Measurements from ENCODE around the gene MYCBPAP.

MYCBPAP gene

GRCh38 chr17:50487213-50488096 lies 20.8 kb upstream of the MYCBPAP start:
- DNase-seq = no peak

DNA sequence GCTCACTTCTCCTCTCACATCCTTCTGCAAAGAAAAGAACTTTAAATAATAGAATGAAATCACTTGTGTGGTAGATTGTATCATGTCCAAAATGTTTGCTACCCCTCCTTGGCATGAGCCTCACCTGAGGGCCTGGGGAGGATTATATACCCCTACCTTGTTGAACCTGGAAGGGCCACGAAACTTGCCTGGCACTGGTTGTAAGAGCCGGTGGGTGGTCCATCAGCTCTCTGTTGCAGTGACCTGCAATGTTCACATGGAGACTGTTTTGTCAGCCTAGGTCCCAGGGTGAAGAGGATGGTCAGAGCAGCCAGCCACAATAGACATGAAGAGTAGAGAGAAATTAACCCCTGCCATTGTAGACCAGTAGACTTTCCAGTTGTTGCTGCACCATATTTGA lies 19.4 kb upstream of the MYCBPAP start:
- DNase-seq = no peak

- no peak for DNase-seq
Observed at GRCh38 chr17:50491505-50491904, 16.7 kb upstream of the MYCBPAP start.

DNA sequence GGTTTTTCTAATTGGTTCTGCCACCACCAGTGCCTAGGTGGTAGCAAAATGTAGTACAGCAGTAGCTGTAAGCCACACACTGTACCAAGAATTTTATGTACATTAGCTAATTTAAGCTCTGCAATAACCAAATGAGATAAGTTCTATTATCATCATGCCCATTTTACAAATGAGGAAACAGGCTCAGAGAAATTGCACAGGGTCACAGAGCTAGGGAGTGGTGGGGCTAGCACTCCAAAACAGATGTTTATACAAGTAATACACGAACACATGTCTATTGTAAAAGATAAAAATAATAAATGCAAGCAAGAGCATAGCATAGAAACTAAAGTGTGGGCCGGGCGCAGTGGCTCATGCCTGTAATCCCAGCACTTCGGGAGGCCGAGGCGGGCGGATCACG lies 16.0 kb upstream of the MYCBPAP start:
- DNase-seq = no peak

GRCh38 chr17:50493744-50494143 lies 14.5 kb upstream of the MYCBPAP start:
- no peak for DNase-seq

DNA sequence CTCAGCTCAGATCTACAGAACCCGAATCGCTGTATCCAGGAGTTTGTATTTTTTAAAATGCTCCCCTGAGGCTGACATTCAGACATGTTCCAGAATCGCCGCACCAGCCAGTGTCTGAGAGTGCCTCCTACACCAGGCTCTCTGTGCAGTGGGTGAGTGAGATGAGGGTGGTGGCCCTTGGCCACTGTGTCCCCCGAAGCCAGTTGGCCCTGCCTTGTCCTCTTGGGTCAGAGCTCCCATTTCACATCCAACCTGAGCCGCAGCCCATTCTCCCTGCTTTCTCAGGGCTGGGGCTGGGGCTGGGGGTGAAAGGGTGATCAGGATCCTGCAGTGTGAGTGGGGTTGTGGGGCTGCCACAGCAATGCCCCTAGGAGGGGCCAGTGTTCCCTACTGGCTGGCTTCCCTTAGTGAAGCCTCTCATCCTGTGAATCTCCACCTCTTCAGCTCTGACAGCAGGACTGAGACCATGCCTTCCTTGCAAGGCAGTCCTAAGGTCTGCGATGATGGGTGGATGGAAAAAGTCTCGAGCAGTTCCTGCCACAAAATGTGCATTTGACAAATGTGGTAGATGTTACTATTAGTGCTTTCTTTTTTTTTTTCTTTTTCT lies 12.9 kb upstream of the MYCBPAP start:
- DNase-seq = no peak

- DNase-seq = no peak
Observed at GRCh38 chr17:50495918-50496317, 12.3 kb upstream of the MYCBPAP start.

DNA sequence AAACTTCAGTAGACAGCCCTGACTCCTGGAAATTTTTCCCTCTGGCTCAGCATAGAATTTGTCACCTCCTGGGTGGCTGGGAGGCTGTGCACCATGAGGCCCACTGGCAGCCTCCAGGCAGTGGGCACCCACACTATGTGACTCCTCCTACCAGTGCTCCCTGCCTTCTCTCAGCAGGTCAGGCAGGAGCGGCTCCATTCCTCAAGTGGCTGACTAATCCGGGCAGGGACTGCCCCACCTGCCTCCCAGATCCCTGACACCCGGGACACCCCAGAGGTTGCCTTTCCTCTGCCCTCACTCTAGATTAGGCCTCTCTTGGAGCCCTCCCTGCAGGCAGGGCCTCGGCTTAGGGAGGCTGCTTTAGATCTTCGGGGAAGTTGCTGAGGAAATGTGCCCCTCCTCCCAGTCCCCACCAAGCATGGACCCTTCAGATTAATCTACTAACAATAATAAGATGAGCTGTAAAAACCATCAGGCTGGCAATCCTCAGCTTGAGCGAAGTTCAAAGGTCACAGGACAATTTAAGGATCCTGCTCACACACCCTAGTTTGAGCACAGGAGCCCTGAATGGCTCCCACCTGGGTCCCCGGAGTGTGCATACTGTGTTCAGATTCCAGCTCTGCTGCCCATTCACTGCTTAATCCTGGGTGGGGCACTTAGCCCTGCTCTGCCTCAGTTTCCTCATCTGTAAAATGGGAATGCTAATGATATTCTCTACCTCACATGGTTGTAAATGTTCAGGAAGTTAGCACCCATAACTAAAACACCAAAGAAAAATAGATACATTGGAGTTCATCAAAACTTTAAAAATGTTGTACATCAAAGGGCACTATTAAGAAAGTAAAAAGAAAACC lies 10.0 kb upstream of the MYCBPAP start:
- DNase-seq = no peak

GRCh38 chr17:50499270-50499669 lies 9.0 kb upstream of the MYCBPAP start:
- no peak for DNase-seq

DNA sequence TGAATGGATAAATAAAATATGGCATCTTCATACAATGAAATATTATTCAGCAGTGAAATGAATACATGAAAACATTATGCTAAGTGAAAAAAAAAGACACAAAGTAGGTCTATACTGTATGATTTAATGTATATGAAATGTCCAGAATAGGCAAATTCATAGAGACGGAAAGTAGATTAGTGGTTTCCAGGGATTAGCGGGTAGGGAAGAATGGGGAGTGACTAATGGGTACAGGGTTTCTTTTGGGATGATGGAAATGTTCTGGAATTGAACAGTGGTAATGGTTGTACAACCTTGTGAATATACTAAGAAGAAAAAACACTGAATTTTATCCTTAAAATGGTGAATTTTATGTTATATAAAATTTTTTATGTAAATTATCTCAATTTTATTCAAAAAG lies 8.5 kb upstream of the MYCBPAP start:
- no peak for DNase-seq

DNA sequence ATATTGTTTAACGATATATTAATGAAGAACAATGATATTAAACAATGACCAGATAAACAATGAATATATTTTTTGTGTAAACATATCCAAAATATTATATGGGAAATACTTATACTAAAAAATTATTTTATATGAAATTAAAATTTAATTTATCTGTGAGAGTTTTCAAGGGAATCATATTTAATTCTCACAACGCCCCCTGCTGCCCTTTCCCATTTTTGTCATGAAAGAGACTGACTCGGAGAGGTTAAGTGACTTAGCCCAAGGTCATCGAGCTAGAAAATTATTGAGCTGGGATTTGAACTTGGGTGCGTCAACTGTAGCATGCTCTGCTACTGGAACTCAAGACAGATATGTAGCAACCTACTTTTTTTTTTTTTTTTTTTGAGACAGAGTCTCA lies 7.2 kb upstream of the MYCBPAP start:
- DNase-seq = peak in 1 of 2 experiments; percentile 27

DNA sequence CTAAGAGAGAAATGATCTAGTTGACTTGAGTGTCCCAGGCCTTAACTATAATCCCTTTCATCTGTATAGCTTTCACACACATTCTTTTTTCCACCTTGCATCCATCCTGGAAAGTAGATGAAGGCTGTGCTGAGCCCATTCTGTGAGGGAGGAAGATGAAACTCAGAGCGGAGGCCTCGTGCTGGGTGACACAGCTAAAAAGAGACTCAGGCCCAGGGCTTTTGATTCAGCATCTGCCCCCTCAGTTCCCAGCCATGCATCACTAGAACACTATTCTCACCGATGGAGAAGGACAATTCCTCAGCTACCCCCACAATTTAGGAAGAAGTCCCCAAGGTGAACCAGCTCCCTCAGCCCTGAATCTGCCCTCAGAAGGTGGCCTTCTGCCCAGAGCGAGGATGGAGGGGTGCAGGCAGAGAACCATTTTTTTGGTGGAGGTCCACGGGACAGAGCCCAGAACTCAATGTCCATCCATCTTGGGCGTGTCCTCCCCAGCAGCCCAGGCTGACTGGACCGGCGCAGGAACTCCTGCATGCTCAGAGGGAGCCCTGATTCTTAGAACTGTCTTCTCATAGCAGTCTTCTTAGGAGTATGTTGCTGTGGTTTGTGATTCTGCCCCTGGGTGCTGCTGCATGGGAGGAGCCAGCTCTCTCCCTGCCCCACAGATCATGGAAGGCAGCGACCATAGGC lies 5.8 kb upstream of the MYCBPAP start:
- no peak for DNase-seq

DNA sequence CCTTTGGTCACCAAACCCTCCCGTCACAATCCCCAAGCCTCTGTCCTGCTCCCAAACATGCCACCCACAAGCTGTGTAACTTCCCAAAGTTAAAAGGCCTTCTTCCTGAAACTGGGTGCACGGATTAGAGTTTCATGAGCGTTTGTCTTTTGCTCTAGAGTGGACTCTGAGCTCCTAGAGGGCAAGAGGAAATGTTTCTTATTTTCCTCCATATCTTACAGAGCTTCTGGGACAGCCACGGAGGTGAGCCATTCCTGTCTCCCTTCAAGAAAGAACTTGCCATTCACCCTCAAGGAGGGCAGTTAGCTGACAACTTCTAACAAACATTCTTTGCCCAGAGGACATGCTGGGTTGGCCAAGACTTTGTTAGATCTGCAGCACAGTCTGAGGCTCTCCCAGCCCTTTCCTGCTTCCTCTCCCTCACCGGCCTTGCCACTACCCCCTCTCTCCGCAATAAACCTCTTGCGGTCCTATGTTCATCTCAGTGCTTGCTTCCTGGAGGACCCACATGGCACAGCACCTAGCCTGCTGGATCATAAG lies 2.6 kb upstream of the MYCBPAP start:
- DNase-seq = no peak

DNA sequence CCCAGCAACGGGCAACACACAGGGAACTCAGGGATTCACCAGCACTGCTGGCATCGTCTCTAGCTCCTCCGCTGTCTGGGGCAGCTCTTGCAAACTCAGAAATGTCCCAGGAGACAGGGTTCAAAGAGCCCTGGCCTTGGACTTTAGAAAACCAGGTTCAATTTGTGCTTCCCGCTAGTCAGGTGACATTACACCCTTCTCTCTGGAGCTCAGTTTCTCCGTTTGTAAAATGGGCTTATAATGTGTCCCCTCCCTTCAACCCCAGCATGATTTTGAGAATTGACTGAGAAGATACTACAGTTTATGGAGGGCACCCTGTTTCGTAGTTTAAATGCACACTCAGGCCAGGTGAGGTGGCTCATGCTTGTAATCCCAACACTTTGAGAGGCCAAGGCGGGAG lies 1.9 kb upstream of the MYCBPAP start:
- DNase-seq = no peak

GRCh38 chr17:50508573-50509460 lies 578 bp downstream of the MYCBPAP start:
- no peak for DNase-seq

DNA sequence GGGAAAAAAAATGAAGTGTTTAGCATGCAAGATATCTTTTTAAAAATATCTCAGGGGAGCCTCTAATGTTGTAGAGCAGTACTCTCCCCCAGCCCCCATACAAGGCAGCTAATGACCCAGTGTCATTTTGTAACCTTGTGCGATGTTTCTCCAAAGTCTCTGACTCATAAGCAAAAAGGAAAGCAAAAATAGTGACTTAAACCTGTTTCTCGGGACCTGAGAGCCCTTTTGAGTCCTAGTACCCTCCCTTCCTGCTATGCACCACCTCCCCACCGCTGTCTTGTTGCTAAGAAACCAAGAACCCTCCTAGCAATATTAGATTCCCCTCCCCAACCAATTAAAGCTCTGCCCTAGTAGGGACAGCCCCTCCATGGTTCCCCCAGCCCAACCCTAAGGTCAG lies 2.8 kb downstream of the MYCBPAP start:
- DNase-seq = no peak

DNA sequence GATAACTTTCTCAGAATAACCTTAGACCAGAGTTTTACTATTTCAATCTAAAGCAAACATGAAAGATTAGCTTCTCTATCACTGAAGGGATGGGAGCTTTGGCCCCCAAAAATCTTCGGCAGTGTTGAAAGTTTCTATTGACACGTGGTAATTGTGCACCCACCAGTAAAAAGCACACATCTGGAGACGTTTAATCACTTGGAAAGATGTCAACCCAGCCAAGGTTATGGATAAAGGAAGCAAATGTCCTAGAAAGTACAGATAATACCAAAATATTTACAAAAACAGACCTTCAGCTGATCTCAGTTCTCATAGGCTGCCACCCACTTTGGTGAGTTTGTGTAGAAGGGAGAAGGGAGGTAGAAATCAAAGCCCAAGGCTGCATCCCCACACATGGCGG lies 5.3 kb downstream of the MYCBPAP start:
- no peak for DNase-seq

- DNase-seq = no peak
Observed at GRCh38 chr17:50514388-50514787, 6.1 kb downstream of the MYCBPAP start.

- no peak for DNase-seq
Observed at GRCh38 chr17:50514936-50515702, 6.9 kb downstream of the MYCBPAP start.

GRCh38 chr17:50517011-50517410 lies 8.8 kb downstream of the MYCBPAP start:
- DNase-seq = no peak

Data from SW 1271 (cell line).